Mammary epithelial cell (primary cell): ENCODE results near the gene TJAP1.

Experiments used
- EZH2 ChIP-seq: IDR thresholded peaks from 2 replicates; pipeline ENCODE4 v1.6.1; 2012; ENCODE audit warnings: low read length, inconsistent platforms, borderline replicate concordance
- TF ChIP-seq, protein P1 (sequence below), 2 donors: IDR thresholded peaks in 1 of 2; conservative IDR thresholded peaks in 1 of 2; 2 replicates each; pipeline ENCODE4 v1.5.1; 2011 to 2012; ENCODE audit warnings: inconsistent platforms in 2 of 2, low read length in 2 of 2, mild to moderate bottlenecking in 2 of 2, control low read depth in 1 of 2, low read depth in 1 of 2; ENCODE audit not compliant: insufficient read depth in 1 of 2; ENCODE audit errors: extremely low read depth in 1 of 2

DNA sequence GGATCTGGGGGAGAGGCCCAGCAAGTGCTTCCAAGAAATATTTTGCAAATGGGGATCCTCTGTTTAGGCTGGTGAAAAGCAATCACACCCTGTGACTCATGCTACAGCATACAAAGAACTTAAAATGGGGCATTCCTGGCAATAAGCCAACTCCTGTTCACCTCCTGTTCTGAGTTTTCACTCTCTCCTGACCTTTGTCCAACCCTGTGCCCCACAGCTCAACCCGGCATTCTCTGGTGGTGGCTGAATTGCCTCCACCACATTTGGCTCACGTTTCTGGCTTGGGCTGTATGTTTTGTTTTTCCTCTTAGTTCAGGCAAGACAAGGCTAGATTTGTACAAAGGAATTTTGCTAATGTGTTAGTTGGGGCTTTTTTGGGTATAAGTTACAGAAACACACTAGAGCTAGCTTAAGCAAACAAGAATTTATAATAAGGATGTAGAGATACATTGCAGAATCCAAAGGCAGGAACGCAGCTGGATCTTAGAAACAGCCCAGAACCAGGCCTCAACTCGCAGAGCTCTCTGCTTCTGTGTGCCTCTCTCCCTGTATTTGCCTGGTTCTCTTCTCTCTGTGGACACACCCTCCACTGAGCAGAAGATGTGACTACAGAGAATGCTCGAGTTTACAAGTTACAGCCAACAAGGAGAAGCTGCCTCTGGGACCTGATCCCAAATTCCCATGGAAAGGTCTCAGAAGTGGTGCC, 40.6 kb upstream of the TJAP1 start:
- TF ChIP-seq, protein P1, sequence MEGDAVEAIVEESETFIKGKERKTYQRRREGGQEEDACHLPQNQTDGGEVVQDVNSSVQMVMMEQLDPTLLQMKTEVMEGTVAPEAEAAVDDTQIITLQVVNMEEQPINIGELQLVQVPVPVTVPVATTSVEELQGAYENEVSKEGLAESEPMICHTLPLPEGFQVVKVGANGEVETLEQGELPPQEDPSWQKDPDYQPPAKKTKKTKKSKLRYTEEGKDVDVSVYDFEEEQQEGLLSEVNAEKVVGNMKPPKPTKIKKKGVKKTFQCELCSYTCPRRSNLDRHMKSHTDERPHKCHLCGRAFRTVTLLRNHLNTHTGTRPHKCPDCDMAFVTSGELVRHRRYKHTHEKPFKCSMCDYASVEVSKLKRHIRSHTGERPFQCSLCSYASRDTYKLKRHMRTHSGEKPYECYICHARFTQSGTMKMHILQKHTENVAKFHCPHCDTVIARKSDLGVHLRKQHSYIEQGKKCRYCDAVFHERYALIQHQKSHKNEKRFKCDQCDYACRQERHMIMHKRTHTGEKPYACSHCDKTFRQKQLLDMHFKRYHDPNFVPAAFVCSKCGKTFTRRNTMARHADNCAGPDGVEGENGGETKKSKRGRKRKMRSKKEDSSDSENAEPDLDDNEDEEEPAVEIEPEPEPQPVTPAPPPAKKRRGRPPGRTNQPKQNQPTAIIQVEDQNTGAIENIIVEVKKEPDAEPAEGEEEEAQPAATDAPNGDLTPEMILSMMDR (conservative IDR thresholded peaks at IDR 0.05 in 1 of 2, IDR thresholded peaks at IDR 0.05 in 1 of 2; ENCODE audit: extremely low read depth in 1 of 2, insufficient read depth in 1 of 2, low read depth in 1 of 2, low read length in 2 of 2) = no peak
- no peak for TF ChIP-seq EZH2
